Spleen (tissue), 13 donors: ENCODE results near the gene ZNF580. TPM values are rescaled to one million over a fixed set of nuclear protein-coding genes. Genes with fewer than 3 reads are reported as not detected.

ENCODE experiments used
- DNase-seq: peaks from one replicate; pipeline ENCODE4 v3.0.0-alpha.2; 2020
- H3K27ac ChIP-seq, 8 donors: fragments of 200-600 bp; sonication (generic) in 7 of 8; 1 replicate in 4 of 8; 2 replicates in 4 of 8; pipeline versions ENCODE4 v1.5.0 to v1.8.0; 2016 to 2021; ENCODE audit warnings: inconsistent platforms in 4 of 8, mild to moderate bottlenecking in 4 of 8, moderate library complexity in 1 of 8
- H3K27me3 ChIP-seq, 7 donors: fragments of 200-600 bp; sonication (generic) in 6 of 7; replicated peaks in 1 of 7; 1 replicate in 4 of 7; 2 replicates in 3 of 7; pipeline versions ENCODE4 v1.5.0 to v1.8.0; 2016 to 2021; ENCODE audit warnings: inconsistent platforms in 3 of 7, mild to moderate bottlenecking in 1 of 7
- H3K36me3 ChIP-seq, 6 donors: fragments of 200-600 bp; sonication (generic) in 5 of 6; 1 replicate in 4 of 6; 2 replicates in 2 of 6; pipeline versions ENCODE4 v1.5.0 to v1.8.0; 2016 to 2021; ENCODE audit warnings: inconsistent platforms in 2 of 6
- H3K4me1 ChIP-seq, 6 donors: fragments of 200-600 bp; sonication (generic) in 5 of 6; 1 replicate in 3 of 6; 2 replicates in 3 of 6; pipeline versions ENCODE4 v1.5.0 to v1.8.0; 2016 to 2021; ENCODE audit warnings: inconsistent platforms in 3 of 6
- H3K4me3 ChIP-seq, 8 donors: fragments of 200-600 bp; sonication (generic) in 7 of 8; 1 replicate in 4 of 8; 2 replicates in 4 of 8; pipeline versions ENCODE4 v1.5.0 to v1.8.0; 2016 to 2021; ENCODE audit warnings: inconsistent platforms in 4 of 8, mild to moderate bottlenecking in 4 of 8, moderate library complexity in 2 of 8
- H3K9me3 ChIP-seq, 8 donors: fragments of 200-600 bp; sonication (generic) in 7 of 8; 1 replicate in 4 of 8; 2 replicates in 4 of 8; pipeline versions ENCODE4 v1.5.0 to v1.8.0; 2016 to 2021; ENCODE audit warnings: inconsistent platforms in 4 of 8
- POLR2A ChIP-seq, 3 donors: fragments of 450-650 bp; IDR thresholded peaks; one replicate each; pipeline ENCODE4 v1.5.1; 2017; ENCODE audit warnings: antibody characterized with exemption in 3 of 3, mild to moderate bottlenecking in 1 of 3
- POLR2AphosphoS5 ChIP-seq, 3 donors: sonication (generic); formaldehyde crosslinking; IDR thresholded peaks; one replicate each; pipeline ENCODE4 v1.5.1; 2017; ENCODE audit warnings: antibody characterized with exemption in 3 of 3
- WGBS, 5 donors: extraction: QIAGEN DNeasy Blood & Tissue Kit in 3 of 5; methylation state at CpG; one replicate each; pipeline versions ENCODE4 v1.1.5 to v1.1.7; 2013 to 2018; 5-methylcytosine and 5-hydroxymethylcytosine counted together
- intact Hi-C: fragments of 100-400 bp; cut with DNase I; formaldehyde crosslinking; loops from one replicate; pipeline ENCODE4 v1.15.0; 2023; ENCODE audit warnings: low total_unique reads
- long read RNA-seq, 2 donors: transcript quantifications; one replicate each; lab custom pipeline, GENCODE V29; 2026
- polyA plus RNA-seq, 3 donors: library from polyadenylated mRNA; stranded (reverse); fragments of 200-250 nt; gene quantifications; one replicate each; pipeline ENCODE4 v1.2.1, GENCODE V29; 2013
- total RNA-seq, 7 donors: library from RNA; depleted of rRNA in 3 of 7; stranded (reverse); fragments of >200 nt in 3 of 7; fragmentation: NEBNext Ultra II Directional in 4 of 7; extraction: Animal tissue kit (Norgen Biotek cat#: 25700) in 4 of 7; gene quantifications; one replicate each; pipeline versions ENCODE4 v1.1.0 to v1.2.1, GENCODE V29; 2016 to 2021
- TF ChIP-seq, protein P1 (sequence below), 11 experiments: fragments of 200-600 bp in 7 of 11; fragments of 450-650 bp in 4 of 11; sonication (generic) in 4 of 11; IDR thresholded peaks in 8 of 11; conservative IDR thresholded peaks in 3 of 11; 1 replicate in 7 of 11; 2 replicates in 4 of 11; pipeline versions ENCODE4 v1.4.0 to v1.8.0; 2016 to 2021; ENCODE audit warnings: antibody characterized with exemption in 11 of 11, inconsistent platforms in 4 of 11, mild to moderate bottlenecking in 1 of 11
- donor health status: healthy with polysubstance abuse.
- donor health status: DM: no; HTN: no; CAD: no; lungs with moderate emphysema.
- donor health status: DM: no; HTN: no; CAD: no.
- donor health status: Bipolar disorder and iron deficiency.
- donor health status: healthy.
- donor health status: DM: no; HTN: no; CAD: no.
- donor health status: DM: yes; HTN: yes; CAD: no.

Gene ZNF580, protein sequence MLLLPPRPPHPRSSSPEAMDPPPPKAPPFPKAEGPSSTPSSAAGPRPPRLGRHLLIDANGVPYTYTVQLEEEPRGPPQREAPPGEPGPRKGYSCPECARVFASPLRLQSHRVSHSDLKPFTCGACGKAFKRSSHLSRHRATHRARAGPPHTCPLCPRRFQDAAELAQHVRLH
- total RNA-seq (10 to 100 TPM; 25.4 to 58.7 (median 31.7) TPM), polyA plus RNA-seq (10 to 100 TPM; 18.9 to 36.7 (median 33.3) TPM)
- long read RNA-seq, donor 1, transcript ZNF580-201 (2 exons, 1,261 nt), result major isoform, 20 of 28 reads
- long read RNA-seq, donor 1, transcript ZNF580-202 (1 exons, 1,707 nt), result minor isoform, 8 of 28 reads
- long read RNA-seq, donor 1, partial matches to known transcripts, result 0 of 28 reads
- long read RNA-seq, donor 1, other reads (novel, unspliced or antisense), result 0 of 28 reads
- long read RNA-seq, donor 2, transcript ZNF580-201 (2 exons, 1,261 nt), result major isoform, 11 of 15 reads
- long read RNA-seq, donor 2, partial matches to known transcripts, result 0 of 15 reads
- long read RNA-seq, donor 2, other reads (novel, unspliced or antisense), result 0 of 15 reads

DNA sequence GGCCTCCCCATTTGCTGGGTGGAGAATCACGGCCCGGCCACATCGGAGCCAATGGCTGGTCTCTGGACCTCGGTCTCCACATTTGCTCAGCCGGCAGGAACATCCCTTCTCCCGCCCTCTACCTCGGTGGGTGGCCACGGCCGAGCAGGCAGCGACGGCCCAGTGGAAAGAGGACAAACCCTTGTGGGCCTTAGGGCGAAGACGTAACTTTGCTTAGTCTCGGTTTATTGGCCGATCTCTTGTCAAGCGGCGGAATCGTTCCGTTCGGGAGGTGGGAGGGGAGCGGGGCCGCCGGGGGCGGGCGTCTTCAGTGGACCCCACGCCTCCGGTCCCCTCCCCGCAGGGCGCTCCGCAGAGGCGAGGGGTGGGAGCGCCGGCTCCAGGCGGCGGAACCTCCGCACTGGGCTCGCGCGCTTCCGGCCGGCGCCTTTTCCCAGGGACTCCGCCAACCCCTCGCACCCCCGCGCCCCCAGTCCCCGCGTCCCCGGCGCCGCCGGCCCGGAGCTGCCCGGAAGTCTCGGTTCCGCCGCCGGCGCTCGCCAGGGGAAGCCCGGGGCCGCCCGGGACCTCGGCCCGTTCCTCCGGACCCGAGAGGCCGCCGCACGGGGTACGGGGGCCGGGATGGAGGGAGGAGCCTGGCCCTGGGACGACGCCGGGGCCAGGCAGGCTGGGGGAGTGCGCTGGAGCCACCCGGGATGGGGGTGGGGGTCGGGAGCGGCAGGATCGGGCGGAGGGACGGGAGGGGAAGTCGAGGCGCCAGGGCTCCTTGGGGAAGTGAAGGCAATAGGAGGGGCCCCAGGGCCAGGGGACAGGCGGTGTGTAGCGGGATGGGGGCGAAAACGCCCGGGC lies at the start of gene ZNF580:
ZNF580 (plus strand) TSS at position 426 of the 849 bp plus-strand sequence. CDS start 1,507 bp downstream, outside the sequence.
- H3K4me1 ChIP-seq, result peaks cover 39 to 100% (median 88%) of the 10 kb centered on the region in 6 donors
- DNase-seq, result peak; percentile 92
- peaks cover 0 to 24% (median 16%) of the 10 kb centered on the region in 6 donors for H3K36me3 ChIP-seq
- H3K4me3 ChIP-seq, result peak within 1 kb of the TSS; percentile 61 to 96 (median 78)
- 1 to 2% (median 1%) methylated on average over 42 to 89 of the region's 89 CpGs for WGBS, 5 donors
- TF ChIP-seq POLR2AphosphoS5 (IDR thresholded peaks at IDR 0.05) (peak; percentile 34 to 70 (median 59)), POLR2A (IDR thresholded peaks at IDR 0.05) (peak in 1 of 3 donors; percentile 3)
- TF ChIP-seq, protein P1, sequence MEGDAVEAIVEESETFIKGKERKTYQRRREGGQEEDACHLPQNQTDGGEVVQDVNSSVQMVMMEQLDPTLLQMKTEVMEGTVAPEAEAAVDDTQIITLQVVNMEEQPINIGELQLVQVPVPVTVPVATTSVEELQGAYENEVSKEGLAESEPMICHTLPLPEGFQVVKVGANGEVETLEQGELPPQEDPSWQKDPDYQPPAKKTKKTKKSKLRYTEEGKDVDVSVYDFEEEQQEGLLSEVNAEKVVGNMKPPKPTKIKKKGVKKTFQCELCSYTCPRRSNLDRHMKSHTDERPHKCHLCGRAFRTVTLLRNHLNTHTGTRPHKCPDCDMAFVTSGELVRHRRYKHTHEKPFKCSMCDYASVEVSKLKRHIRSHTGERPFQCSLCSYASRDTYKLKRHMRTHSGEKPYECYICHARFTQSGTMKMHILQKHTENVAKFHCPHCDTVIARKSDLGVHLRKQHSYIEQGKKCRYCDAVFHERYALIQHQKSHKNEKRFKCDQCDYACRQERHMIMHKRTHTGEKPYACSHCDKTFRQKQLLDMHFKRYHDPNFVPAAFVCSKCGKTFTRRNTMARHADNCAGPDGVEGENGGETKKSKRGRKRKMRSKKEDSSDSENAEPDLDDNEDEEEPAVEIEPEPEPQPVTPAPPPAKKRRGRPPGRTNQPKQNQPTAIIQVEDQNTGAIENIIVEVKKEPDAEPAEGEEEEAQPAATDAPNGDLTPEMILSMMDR (IDR thresholded peaks at IDR 0.05 in 8 of 11, conservative IDR thresholded peaks at IDR 0.05 in 3 of 11), result no peak
- intact Hi-C loops, result no loop called here
- H3K27me3 ChIP-seq, result peaks cover 0 to 13% (median 0%) of the 10 kb centered on the region in 7 donors
- peak within 1 kb of the TSS; percentile 88 to 94 (median 92) for H3K27ac ChIP-seq
- H3K9me3 ChIP-seq, result no peaks in the 10 kb centered on the region

DNA sequence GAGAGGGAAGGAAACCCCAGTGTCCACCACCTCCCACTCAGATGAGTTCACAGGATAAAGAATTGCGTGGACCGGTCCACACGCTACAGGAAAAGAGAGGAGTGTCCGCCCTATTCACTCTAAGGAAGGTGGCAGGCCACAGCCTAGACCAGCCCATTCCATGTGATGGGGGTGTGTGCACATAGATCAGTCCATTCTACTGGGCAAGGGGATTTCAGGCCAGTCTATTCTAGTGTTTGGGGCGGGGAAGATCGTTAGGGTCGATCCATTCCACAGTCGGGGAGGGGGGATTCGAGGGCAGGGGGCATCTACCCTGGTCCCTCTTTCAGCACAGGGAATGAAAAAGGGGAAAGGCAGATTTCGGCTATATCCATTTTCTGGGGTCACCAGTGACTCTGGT lies 49.2 kb upstream of the ZNF580 start:
- H3K9me3 ChIP-seq, result peaks cover 0 to 4% (median 0%) of the 10 kb centered on the region in 8 donors
- H3K27ac ChIP-seq, result no peak overlapping the region
- WGBS, 5 donors, result 81 to 95% (median 88%) methylated on average over 10 of the region's 10 CpGs
- DNase-seq, result no peak
- intact Hi-C loops, result no loop called here
- peaks cover 11 to 18% (median 16%) of the 10 kb centered on the region in 6 donors for H3K4me1 ChIP-seq
- TF ChIP-seq, protein P1 (IDR thresholded peaks at IDR 0.05 in 8 of 11, conservative IDR thresholded peaks at IDR 0.05 in 3 of 11), result no peak
- TF ChIP-seq POLR2A (IDR thresholded peaks at IDR 0.05) (no peak), POLR2AphosphoS5 (IDR thresholded peaks at IDR 0.05) (no peak)
- peaks cover 0 to 49% (median 38%) of the 10 kb centered on the region in 6 donors for H3K36me3 ChIP-seq
- peaks cover 0 to 13% (median 0%) of the 10 kb centered on the region in 7 donors for H3K27me3 ChIP-seq
- H3K4me3 ChIP-seq, result no peak overlapping the region

DNA sequence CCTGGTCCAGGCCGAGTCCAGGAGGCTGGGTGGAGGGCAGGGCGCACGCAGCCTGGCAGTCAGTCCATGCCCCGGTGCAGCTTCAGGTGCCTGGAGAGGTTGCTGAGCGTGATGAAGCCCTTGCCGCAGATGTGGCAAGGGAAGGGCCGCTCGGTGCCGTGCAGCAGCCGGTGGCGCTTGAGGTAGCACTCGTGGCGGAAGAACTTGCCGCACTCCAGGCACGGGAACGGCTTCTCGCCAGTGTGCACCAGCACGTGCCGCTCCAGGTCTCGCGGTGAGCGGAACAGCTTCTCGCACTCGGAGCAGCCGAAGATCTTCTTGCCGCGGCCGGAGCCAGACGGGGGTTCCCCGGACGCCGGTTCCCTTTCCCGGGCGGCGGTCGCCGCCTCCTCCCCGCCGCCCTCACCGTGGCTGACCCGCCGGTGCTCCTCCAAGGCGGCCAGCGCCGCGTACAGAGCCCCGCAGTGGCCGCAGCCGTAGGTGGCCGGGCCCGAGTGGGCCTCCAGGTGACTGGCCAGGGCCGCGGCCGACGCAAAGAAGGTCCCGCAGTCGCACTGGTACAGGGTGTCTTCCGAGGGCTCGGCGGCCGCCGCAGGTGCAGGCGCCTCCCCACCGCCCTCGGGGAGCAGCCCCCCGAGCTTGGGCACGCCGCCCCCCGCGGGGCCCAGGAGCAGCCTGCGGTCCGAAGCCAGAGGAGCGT lies 48.3 kb upstream of the ZNF580 start:
- Histone ChIP-seq H3K4me1 (peaks cover 4 to 8% (median 6%) of the 10 kb centered on the region in 6 donors), H3K36me3 (peaks cover 0 to 59% (median 41%) of the 10 kb centered on the region in 6 donors), H3K4me3 (no peak overlapping the region), H3K9me3 (peaks cover 0 to 4% (median 0%) of the 10 kb centered on the region in 8 donors), H3K27ac (no peak overlapping the region), H3K27me3 (peaks cover 0 to 3% (median 0%) of the 10 kb centered on the region in 7 donors)
- no peak for DNase-seq
- intact Hi-C loops, result no loop called here
- TF ChIP-seq POLR2A (IDR thresholded peaks at IDR 0.05) (no peak), POLR2AphosphoS5 (IDR thresholded peaks at IDR 0.05) (peak in 1 of 3 donors; percentile 31)
- 94 to 98% (median 95%) methylated on average over 20 to 73 of the region's 73 CpGs for WGBS, 5 donors
